Retinal pigment epithelial cell (primary cell): ENCODE data around the gene CELF4.

Experiments used
- DNase-seq: peaks from one replicate; pipeline ENCODE4 v3.0.0-alpha.2; 2010; ENCODE audit warnings: low read depth
- H3K4me3 ChIP-seq: 2 replicates; pipeline ENCODE4 v1.5.1; 2011; ENCODE audit warnings: mild to moderate bottlenecking, low read length, control low read depth, moderate library complexity
- CTCF ChIP-seq: conservative IDR thresholded peaks from 2 replicates; pipeline ENCODE4 v1.5.1; 2011; ENCODE audit warnings: low read depth, low read length, control low read depth, inconsistent platforms

Gene CELF4

GRCh38 chr18:37565101-37565976 lies at the start of gene CELF4:
TSS of gene CELF4 (minus strand) at chr18:37565798.
- DNase-seq: no peak
- TF ChIP-seq CTCF: no peak
- peak within 1 kb of the TSS; percentile 69 for H3K4me3 ChIP-seq

- no peak for DNase-seq
- no peak overlapping the region for H3K4me3 ChIP-seq
- no peak for TF ChIP-seq CTCF
Observed at GRCh38 chr18:37613253-37613565, 47.6 kb upstream of the CELF4 start.

- DNase-seq: no peak
- no peak overlapping the region for H3K4me3 ChIP-seq
- no peak for TF ChIP-seq CTCF
Observed at GRCh38 chr18:37612524-37613252, 47.1 kb upstream of the CELF4 start.

GRCh38 chr18:37611614-37612279 lies 46.1 kb upstream of the CELF4 start:
- no peak for DNase-seq
- no peak overlapping the region for H3K4me3 ChIP-seq
- no peak for TF ChIP-seq CTCF

- TF ChIP-seq CTCF: no peak
- no peak overlapping the region for H3K4me3 ChIP-seq
- DNase-seq: no peak
Observed at GRCh38 chr18:37608876-37609275, 43.3 kb upstream of the CELF4 start.

GRCh38 chr18:37607281-37607680 lies 41.7 kb upstream of the CELF4 start:
- TF ChIP-seq CTCF: no peak
- H3K4me3 ChIP-seq: no peak overlapping the region
- DNase-seq: no peak
